AG09309 (cell line): ENCODE results near the gene ACADS.

Experiments used
- DNase-seq: peaks from one replicate; pipeline ENCODE4 v3.0.0-alpha.2; 2010; ENCODE audit warnings: low read depth
- H3K4me3 ChIP-seq: 2 replicates; pipeline ENCODE4 v1.5.1; 2011; ENCODE audit warnings: mild to moderate bottlenecking, low read depth, low read length, moderate library complexity; ENCODE audit not compliant: control insufficient read depth
- CTCF ChIP-seq: IDR thresholded peaks from 2 replicates; pipeline ENCODE4 v1.5.1; 2011; ENCODE audit warnings: mild to moderate bottlenecking, low read depth, low read length, inconsistent platforms; ENCODE audit not compliant: insufficient read depth, control insufficient read depth; ENCODE audit errors: missing control alignments

Gene ACADS

GRCh38 chr12:120736404-120737331 lies 11.0 kb downstream of the ACADS start:
- DNase-seq = no peak
- no peak for TF ChIP-seq CTCF
- no peak overlapping the region for H3K4me3 ChIP-seq

GRCh38 chr12:120737557-120738251 lies 12.1 kb downstream of the ACADS start:
- peak; percentile 39 for TF ChIP-seq CTCF
- no peak for DNase-seq
- H3K4me3 ChIP-seq = no peak overlapping the region

GRCh38 chr12:120738252-120739030 lies 12.8 kb downstream of the ACADS start:
- no peak for TF ChIP-seq CTCF
- DNase-seq = no peak
- no peak overlapping the region for H3K4me3 ChIP-seq

GRCh38 chr12:120739031-120739762 lies 13.6 kb downstream of the ACADS start:
- no peak for DNase-seq
- TF ChIP-seq CTCF = no peak

GRCh38 chr12:120739821-120740613 lies 14.4 kb downstream of the ACADS start:
- no peak for TF ChIP-seq CTCF
- H3K4me3 ChIP-seq = no peak overlapping the region
- no peak for DNase-seq

More at GRCh38 chr12:120739031-120739762, 13.6 kb downstream of the ACADS start:
- H3K4me3 ChIP-seq = no peak overlapping the region

GRCh38 chr12:120740871-120741270 lies 15.2 kb downstream of the ACADS start:
- H3K4me3 ChIP-seq = no peak overlapping the region
- no peak for DNase-seq
- TF ChIP-seq CTCF = no peak
